Testis (tissue), 3 donors: ENCODE results near the gene C3orf22. TPM values are rescaled to one million over a fixed set of nuclear protein-coding genes. Genes with fewer than 3 reads are reported as not detected.

ENCODE experiments used
- DNase-seq: peaks from one replicate; pipeline ENCODE4 v3.0.0-alpha.2; 2019
- H3K27ac ChIP-seq, 2 donors: fragments of 200-600 bp; sonication (generic); one replicate each; pipeline ENCODE4 v1.5.1; 2019
- H3K27me3 ChIP-seq: fragments of 200-600 bp; sonication (generic); one replicate; pipeline ENCODE4 v1.5.1; 2019
- H3K36me3 ChIP-seq: fragments of 200-600 bp; sonication (generic); one replicate; pipeline ENCODE4 v1.5.1; 2017; ENCODE audit warnings: low read depth; ENCODE audit errors: missing control alignments
- H3K4me1 ChIP-seq: fragments of 200-600 bp; sonication (generic); one replicate; pipeline ENCODE4 v1.5.1; 2019
- H3K4me3 ChIP-seq, 2 donors: fragments of 200-600 bp; sonication (generic); one replicate each; pipeline ENCODE4 v1.5.1; 2017 to 2019
- H3K9me3 ChIP-seq: fragments of 200-600 bp; sonication (generic); one replicate; pipeline ENCODE4 v1.5.1; 2017
- CTCF ChIP-seq, 3 experiments: fragments of 450-650 bp in 2 of 3; fragments of 200-600 bp in 1 of 3; sonication (generic) in 1 of 3; IDR thresholded peaks; one replicate each; pipeline ENCODE4 v1.5.1; 2016 to 2019; ENCODE audit warnings: antibody characterized with exemption in 3 of 3, mild to moderate bottlenecking in 2 of 3, moderate library complexity in 1 of 3
- POLR2A ChIP-seq: fragments of 450-650 bp; IDR thresholded peaks from one replicate; pipeline ENCODE4 v1.6.1; 2017; ENCODE audit warnings: antibody characterized with exemption, mild to moderate bottlenecking, moderate library complexity
- WGBS, 2 donors: methylation state at CpG; one replicate each; pipeline ENCODE4 v1.1.5; 2018; 5-methylcytosine and 5-hydroxymethylcytosine counted together
- intact Hi-C: fragments of 100-400 bp; cut with DNase I; formaldehyde crosslinking; loops from one replicate; pipeline ENCODE4 v1.15.1; 2023; ENCODE audit warnings: low total_unique reads
- polyA plus RNA-seq: library from polyadenylated mRNA; stranded (reverse); fragments of 350-450 nt; fragmentation: Illumina TruSeq; extraction: RNeasy Lipid Tissue Mini Kit (QIAGEN cat#74804); gene quantifications from one replicate; pipeline ENCODE4 v1.2.3, GENCODE V29; 2014; ENCODE audit warnings: low read depth, low replicate concordance; ENCODE audit not compliant: insufficient read depth
- total RNA-seq, 2 donors: library from RNA; depleted of rRNA; stranded (reverse); fragments of >200 nt; gene quantifications; one replicate each; pipeline ENCODE4 v1.2.3, GENCODE V29; 2016

Gene C3orf22
- total and polyA plus RNA-seq, 3 donors from 2014 or later: 33.0 to 61.4 (median 42.2) TPM

GRCh38 chr3:126528419-126528799 is 30.3 kb downstream of the C3orf22 start:
- H3K27me3 ChIP-seq: no peaks in the 10 kb centered on the region
- H3K27ac ChIP-seq: peak overlapping the region; percentile 53 to 87
- no peak for TF ChIP-seq CTCF (IDR thresholded peaks at IDR 0.05)
- no peak for TF ChIP-seq POLR2A
- H3K36me3 ChIP-seq: no peaks in the 10 kb centered on the region
- 82 to 88% methylated on average over 5 of the region's 5 CpGs for WGBS, 2 donors
- no peak overlapping the region for H3K4me3 ChIP-seq
- H3K9me3 ChIP-seq: no peaks in the 10 kb centered on the region
- intact Hi-C loops: no loop called here
- peaks cover 27% of the 10 kb centered on the region for H3K4me1 ChIP-seq
- DNase-seq: no peak

GRCh38 chr3:126527455-126528211 is 31.1 kb downstream of the C3orf22 start:
- no peak for DNase-seq
- Histone ChIP-seq H3K27me3 (no peaks in the 10 kb centered on the region), H3K36me3 (no peaks in the 10 kb centered on the region), H3K9me3 (no peaks in the 10 kb centered on the region), H3K4me3 (no peak overlapping the region), H3K4me1 (peaks cover 27% of the 10 kb centered on the region), H3K27ac (peak overlapping the region; percentile 53 to 87)
- TF ChIP-seq CTCF (IDR thresholded peaks at IDR 0.05): no peak
- TF ChIP-seq POLR2A: no peak
- 88 to 89% methylated on average over 6 of the region's 6 CpGs for WGBS, 2 donors
- intact Hi-C loops: no loop called here

GRCh38 chr3:126527006-126527405 is 31.7 kb downstream of the C3orf22 start:
- intact Hi-C loops: no loop called here
- DNase-seq: no peak

GRCh38 chr3:126526668-126527005 is 32.1 kb downstream of the C3orf22 start:
- no peaks in the 10 kb centered on the region for H3K36me3 ChIP-seq
- H3K27ac ChIP-seq: no peak overlapping the region
- WGBS, 2 donors: 80 to 93% methylated on average over 7 of the region's 7 CpGs
- H3K9me3 ChIP-seq: no peaks in the 10 kb centered on the region
- no peaks in the 10 kb centered on the region for H3K27me3 ChIP-seq
- DNase-seq: no peak
- intact Hi-C loops: no loop called here
- H3K4me3 ChIP-seq: no peak overlapping the region
- TF ChIP-seq POLR2A (no peak), CTCF (IDR thresholded peaks at IDR 0.05) (no peak)
- peaks cover 27% of the 10 kb centered on the region for H3K4me1 ChIP-seq

More at GRCh38 chr3:126527006-126527405, 31.7 kb downstream of the C3orf22 start:
- no peak for TF ChIP-seq POLR2A
- TF ChIP-seq CTCF (IDR thresholded peaks at IDR 0.05): no peak
- peaks cover 27% of the 10 kb centered on the region for H3K4me1 ChIP-seq
- no peak overlapping the region for H3K27ac ChIP-seq
- no peaks in the 10 kb centered on the region for H3K9me3 ChIP-seq
- H3K4me3 ChIP-seq: no peak overlapping the region
- no peaks in the 10 kb centered on the region for H3K27me3 ChIP-seq
- no peaks in the 10 kb centered on the region for H3K36me3 ChIP-seq
- WGBS, 2 donors: 88 to 93% methylated on average over 6 to 7 of the region's 7 CpGs
